Measurements from ENCODE around the gene HSCB.

DNA sequence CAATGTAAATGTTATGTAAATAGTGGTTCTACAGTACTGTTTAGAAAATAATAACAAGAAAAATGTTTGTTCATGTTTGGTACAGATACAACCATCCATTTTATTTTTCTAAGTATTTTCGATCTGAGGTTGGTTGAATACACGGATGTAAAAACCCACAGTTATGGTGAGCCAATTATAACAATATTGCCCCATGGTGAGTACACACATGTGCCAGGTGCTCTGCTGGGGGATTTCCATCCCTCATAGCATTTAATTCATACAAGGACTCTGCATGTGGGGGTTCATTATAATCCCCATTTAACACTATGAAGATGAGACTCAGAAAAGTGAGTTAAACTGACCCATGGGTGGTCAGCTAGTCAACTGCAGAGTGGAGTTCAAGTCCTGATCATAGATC is 38.9 kb upstream of the HSCB start:
- TF ChIP-seq, protein P1, sequence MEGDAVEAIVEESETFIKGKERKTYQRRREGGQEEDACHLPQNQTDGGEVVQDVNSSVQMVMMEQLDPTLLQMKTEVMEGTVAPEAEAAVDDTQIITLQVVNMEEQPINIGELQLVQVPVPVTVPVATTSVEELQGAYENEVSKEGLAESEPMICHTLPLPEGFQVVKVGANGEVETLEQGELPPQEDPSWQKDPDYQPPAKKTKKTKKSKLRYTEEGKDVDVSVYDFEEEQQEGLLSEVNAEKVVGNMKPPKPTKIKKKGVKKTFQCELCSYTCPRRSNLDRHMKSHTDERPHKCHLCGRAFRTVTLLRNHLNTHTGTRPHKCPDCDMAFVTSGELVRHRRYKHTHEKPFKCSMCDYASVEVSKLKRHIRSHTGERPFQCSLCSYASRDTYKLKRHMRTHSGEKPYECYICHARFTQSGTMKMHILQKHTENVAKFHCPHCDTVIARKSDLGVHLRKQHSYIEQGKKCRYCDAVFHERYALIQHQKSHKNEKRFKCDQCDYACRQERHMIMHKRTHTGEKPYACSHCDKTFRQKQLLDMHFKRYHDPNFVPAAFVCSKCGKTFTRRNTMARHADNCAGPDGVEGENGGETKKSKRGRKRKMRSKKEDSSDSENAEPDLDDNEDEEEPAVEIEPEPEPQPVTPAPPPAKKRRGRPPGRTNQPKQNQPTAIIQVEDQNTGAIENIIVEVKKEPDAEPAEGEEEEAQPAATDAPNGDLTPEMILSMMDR (optimal IDR thresholded peaks at IDR 0.05 in 1 of 3, IDR thresholded peaks at IDR 0.05 in 1 of 3, conservative IDR thresholded peaks at IDR 0.05 in 1 of 3; ENCODE audit: extremely low read depth in 1 of 3, insufficient read depth in 2 of 3, low read length in 3 of 3): no peak
- no peak for TF ChIP-seq EZH2 (IDR thresholded peaks at IDR 0.05; ENCODE audit: low read length)
